Body of pancreas (tissue), 4 donors: ENCODE data around the gene PIGH.

ENCODE experiments used
- POLR2A ChIP-seq, 3 donors: fragments of 450-650 bp; IDR thresholded peaks; one replicate each; pipeline ENCODE4 v1.6.1; 2016; ENCODE audit warnings: antibody characterized with exemption in 3 of 3, mild to moderate bottlenecking in 2 of 3
- TF ChIP-seq, protein P1 (sequence below), 7 experiments: fragments of 450-650 bp in 4 of 7; fragments of 200-600 bp in 3 of 7; sonication (generic) in 3 of 7; IDR thresholded peaks; one replicate each; pipeline ENCODE4 v1.5.1; 2016 to 2019; ENCODE audit warnings: antibody characterized with exemption in 7 of 7

DNA sequence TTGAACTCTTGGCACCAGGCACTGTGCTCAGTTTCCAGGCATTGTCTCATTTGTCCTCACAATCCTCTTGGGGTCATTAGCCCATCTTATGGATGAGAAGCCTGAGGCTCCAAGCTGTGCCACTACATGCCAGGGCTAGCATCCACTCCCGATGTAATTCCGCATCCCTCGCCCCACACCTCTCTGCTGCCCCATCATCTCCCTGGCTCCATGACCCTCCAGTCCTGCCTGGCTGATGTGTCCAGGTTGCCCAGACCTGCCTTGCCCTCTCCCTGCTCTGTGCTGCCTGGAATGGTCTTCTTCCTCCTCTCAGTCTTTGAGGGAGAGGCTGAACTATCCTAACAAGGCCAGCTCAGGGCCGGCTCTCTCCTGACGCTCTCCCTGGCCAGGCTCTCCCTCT is 27.5 kb downstream of the PIGH start:
- TF ChIP-seq, protein P1, sequence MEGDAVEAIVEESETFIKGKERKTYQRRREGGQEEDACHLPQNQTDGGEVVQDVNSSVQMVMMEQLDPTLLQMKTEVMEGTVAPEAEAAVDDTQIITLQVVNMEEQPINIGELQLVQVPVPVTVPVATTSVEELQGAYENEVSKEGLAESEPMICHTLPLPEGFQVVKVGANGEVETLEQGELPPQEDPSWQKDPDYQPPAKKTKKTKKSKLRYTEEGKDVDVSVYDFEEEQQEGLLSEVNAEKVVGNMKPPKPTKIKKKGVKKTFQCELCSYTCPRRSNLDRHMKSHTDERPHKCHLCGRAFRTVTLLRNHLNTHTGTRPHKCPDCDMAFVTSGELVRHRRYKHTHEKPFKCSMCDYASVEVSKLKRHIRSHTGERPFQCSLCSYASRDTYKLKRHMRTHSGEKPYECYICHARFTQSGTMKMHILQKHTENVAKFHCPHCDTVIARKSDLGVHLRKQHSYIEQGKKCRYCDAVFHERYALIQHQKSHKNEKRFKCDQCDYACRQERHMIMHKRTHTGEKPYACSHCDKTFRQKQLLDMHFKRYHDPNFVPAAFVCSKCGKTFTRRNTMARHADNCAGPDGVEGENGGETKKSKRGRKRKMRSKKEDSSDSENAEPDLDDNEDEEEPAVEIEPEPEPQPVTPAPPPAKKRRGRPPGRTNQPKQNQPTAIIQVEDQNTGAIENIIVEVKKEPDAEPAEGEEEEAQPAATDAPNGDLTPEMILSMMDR (IDR thresholded peaks at IDR 0.05), result no peak
- TF ChIP-seq POLR2A (IDR thresholded peaks at IDR 0.05), result no peak
